Measurements from ENCODE around the gene DISP2. TPM values are rescaled to one million over a fixed set of nuclear protein-coding genes. Genes with fewer than 3 reads are reported as not detected.

The DISP2 gene
- total and polyA plus RNA-seq, 2 experiments from 2014 or later = 0.05 to 0.15 TPM

DNA sequence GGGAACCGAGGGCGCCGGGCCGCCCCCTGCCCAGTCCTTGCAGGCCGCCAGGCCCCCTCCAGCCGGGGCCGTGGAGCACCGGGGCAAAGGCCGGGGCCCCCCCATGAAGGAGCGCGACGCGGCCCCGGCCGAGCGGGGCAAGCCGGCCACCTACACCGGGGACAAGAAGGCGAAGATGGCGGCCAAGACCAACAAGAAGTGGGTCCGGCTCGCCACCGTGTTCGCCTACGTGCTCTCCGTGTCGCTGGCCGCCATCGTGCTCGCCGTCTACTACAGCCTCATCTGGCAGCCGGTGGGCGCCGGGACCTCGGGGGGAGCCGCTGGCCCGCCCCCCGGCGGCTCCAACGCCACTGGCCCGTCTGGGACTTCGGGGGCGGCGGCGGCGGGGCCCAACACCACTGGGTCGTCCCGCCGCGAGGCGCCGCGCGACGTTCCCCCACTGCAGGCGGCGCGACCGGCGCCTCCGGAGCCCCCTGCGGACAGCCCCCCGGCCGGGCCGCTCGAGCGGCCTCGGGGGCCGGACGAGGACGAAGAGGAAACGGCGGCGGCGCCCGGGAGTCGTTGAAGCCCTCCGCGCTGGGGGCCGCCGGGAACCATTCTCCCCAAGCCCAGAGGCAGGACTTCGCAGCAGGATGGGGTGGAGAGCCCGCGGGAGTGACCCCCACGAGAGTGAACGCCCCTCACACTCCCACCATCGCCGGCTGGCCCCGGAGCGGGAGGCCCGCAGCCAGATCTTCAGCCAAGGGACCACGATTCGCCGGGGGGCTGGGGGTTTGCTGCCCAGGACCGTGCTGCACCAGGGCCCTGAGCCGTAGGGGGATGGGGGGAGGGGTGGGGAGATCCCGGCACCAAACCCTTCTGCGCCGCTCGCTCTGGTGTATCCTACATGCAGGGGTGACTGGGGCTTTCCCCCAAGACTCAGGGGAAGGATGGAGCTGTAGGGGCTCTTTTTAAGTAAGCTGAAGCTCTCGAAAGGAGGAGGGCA lies 33.8 kb upstream of the DISP2 start:
- Histone ChIP-seq H3K27me3 (no peaks in the 10 kb centered on the region), H3K9me3 (ENCODE audit: low read depth) (no peaks in the 10 kb centered on the region), H3K4me1 (ENCODE audit: low read depth) (peaks cover 62% of the 10 kb centered on the region)

DNA sequence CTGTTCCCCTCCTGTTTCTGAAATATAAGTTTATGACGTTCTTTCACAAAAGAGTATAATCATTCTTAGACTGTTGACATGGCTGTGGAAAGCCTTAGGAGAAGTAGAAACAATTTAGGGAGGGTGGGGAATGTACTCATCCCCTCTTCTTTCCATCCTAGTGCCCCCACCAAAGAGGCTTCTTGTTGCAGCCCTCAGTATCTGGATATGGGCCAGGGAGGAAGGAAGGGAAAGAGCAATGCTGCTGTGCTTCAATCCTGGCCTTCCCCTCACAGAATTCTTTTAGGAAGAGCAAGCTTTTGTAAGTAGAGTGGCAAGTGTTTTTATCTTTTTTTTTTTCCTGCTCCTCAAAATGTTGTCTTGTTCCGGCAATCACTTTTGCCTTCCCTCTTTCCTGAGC lies 32.8 kb upstream of the DISP2 start:
- Histone ChIP-seq H3K27ac (peak overlapping the region; percentile 99), H3K36me3 (peaks cover 6% of the 10 kb centered on the region), H3K4me3 (peak overlapping the region; percentile 92), H3K4me1 (ENCODE audit: low read depth) (peaks cover 66% of the 10 kb centered on the region), H3K9me3 (ENCODE audit: low read depth) (no peaks in the 10 kb centered on the region), H3K27me3 (no peaks in the 10 kb centered on the region)
- DNase-seq (ENCODE audit: low read depth in 1 of 2, low spot score in 1 of 2) = peak in 1 of 2 donors; percentile 41
- TF ChIP-seq, protein P1, sequence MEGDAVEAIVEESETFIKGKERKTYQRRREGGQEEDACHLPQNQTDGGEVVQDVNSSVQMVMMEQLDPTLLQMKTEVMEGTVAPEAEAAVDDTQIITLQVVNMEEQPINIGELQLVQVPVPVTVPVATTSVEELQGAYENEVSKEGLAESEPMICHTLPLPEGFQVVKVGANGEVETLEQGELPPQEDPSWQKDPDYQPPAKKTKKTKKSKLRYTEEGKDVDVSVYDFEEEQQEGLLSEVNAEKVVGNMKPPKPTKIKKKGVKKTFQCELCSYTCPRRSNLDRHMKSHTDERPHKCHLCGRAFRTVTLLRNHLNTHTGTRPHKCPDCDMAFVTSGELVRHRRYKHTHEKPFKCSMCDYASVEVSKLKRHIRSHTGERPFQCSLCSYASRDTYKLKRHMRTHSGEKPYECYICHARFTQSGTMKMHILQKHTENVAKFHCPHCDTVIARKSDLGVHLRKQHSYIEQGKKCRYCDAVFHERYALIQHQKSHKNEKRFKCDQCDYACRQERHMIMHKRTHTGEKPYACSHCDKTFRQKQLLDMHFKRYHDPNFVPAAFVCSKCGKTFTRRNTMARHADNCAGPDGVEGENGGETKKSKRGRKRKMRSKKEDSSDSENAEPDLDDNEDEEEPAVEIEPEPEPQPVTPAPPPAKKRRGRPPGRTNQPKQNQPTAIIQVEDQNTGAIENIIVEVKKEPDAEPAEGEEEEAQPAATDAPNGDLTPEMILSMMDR (IDR thresholded peaks at IDR 0.05; ENCODE audit: low read depth, low read length) = no peak

More for the DNA sequence above, 33.8 kb upstream of the DISP2 start:
- DNase-seq (ENCODE audit: low read depth in 1 of 2, low spot score in 1 of 2) = no peak
- Histone ChIP-seq H3K27ac (peak overlapping the region; percentile 99), H3K36me3 (peaks cover 3% of the 10 kb centered on the region), H3K4me3 (peak overlapping the region; percentile 92)
- TF ChIP-seq, protein P1 (IDR thresholded peaks at IDR 0.05; ENCODE audit: low read depth, low read length) = no peak

DNA sequence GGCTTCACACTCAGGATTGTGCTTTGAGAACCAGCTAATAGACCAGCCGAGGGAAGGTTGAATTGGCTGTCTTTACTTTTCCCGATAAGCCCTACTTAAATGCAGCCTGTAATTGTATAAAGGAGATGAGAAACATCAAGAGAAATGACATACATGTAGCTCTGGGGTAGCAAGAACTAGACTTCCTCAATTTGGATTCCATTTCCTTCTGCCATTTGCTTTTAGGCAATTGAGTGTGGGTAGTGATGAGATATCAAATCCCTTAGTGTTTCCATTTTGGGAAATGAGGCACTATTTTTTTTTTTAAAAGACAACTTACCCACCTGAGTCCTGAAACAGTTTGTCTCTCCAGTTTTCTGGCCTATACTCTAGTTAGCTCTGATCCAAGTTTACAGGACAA lies 32.3 kb upstream of the DISP2 start:
- Histone ChIP-seq H3K9me3 (ENCODE audit: low read depth) (no peaks in the 10 kb centered on the region), H3K36me3 (peaks cover 6% of the 10 kb centered on the region), H3K4me3 (peak overlapping the region; percentile 92), H3K27me3 (no peaks in the 10 kb centered on the region), H3K27ac (peak overlapping the region; percentile 99), H3K4me1 (ENCODE audit: low read depth) (peaks cover 64% of the 10 kb centered on the region)
- DNase-seq (ENCODE audit: low read depth in 1 of 2, low spot score in 1 of 2) = no peak
- TF ChIP-seq, protein P1 (IDR thresholded peaks at IDR 0.05; ENCODE audit: low read depth, low read length) = no peak

DNA sequence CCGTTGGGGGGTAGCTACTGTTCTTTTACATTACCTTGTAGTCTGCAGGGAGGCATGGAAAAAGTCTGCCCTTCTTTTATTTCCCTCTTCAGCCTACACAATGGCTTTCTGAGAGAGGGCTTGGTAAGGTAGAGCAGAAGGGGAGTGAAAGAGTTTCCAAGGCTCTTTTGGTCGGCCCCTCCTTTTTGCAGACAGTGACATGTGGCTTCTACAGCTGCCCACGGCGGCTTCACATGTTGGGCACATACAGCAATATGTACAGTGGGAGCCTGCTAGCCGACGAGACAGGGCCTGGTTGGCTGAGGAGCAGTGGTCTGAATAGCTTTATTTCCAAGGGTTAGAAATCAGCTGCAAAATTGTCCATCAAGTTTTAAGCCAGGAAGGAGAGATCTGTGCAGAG lies 30.6 kb upstream of the DISP2 start:
- peaks cover 6% of the 10 kb centered on the region for H3K36me3 ChIP-seq
- TF ChIP-seq, protein P1 (IDR thresholded peaks at IDR 0.05; ENCODE audit: low read depth, low read length) = no peak
- no peaks in the 10 kb centered on the region for H3K27me3 ChIP-seq
- no peaks in the 10 kb centered on the region for H3K9me3 ChIP-seq (ENCODE audit: low read depth)
- H3K4me1 ChIP-seq (ENCODE audit: low read depth) = peaks cover 68% of the 10 kb centered on the region
- peak overlapping the region; percentile 99 for H3K27ac ChIP-seq
- peak overlapping the region; percentile 92 for H3K4me3 ChIP-seq
- no peak for DNase-seq (ENCODE audit: low read depth in 1 of 2, low spot score in 1 of 2)

DNA sequence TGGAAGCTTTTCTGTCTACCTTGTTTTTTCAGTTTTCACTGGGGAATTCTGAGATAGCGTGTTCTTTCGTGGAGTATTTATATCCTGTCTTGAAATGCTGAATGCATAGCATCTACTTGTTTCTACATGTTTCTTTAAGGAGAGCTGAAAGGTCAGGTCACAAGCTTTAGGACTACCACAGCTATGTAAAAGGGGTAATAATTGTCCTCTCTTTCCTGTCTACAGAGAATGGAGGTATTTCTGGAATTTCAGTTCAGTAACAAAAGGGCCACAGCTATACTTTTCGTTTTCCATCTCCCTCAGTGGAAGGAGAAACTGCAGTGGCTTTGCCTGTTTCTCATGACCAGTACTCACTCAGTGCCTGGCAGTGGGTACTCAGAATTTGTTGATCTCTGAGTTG lies 29.8 kb upstream of the DISP2 start:
- peaks cover 71% of the 10 kb centered on the region for H3K4me1 ChIP-seq (ENCODE audit: low read depth)
- H3K9me3 ChIP-seq (ENCODE audit: low read depth) = no peaks in the 10 kb centered on the region
- TF ChIP-seq, protein P1 (IDR thresholded peaks at IDR 0.05; ENCODE audit: low read depth, low read length) = no peak
- peak overlapping the region; percentile 92 for H3K4me3 ChIP-seq
- no peaks in the 10 kb centered on the region for H3K27me3 ChIP-seq
- H3K36me3 ChIP-seq = peaks cover 6% of the 10 kb centered on the region
- DNase-seq (ENCODE audit: low read depth in 1 of 2, low spot score in 1 of 2) = peak in 1 of 2 donors; percentile 72
- H3K27ac ChIP-seq = peak overlapping the region; percentile 99
